HepG2 (cell line): ENCODE results near the gene SLC9A9.
"Not testable (repeated sequence)": the region's sequence is repeated elsewhere in the genome, so short reads cannot be mapped to it uniquely, and the experiment has no call there.

Experiments
- CBX1 ChIP-seq: IDR thresholded peaks from one replicate; pipeline ENCODE4 v1.6.1; 2016; ENCODE audit warnings: antibody characterized with exemption, low read depth
- FOXO4 ChIP-seq: sonication (generic); formaldehyde crosslinking; conservative IDR thresholded peaks from 2 replicates; pipeline ENCODE4 v1.8.1; 2023; ENCODE audit warnings: missing genetic modification reagents
- HNRNPL ChIP-seq: fragments of 200-400 bp; formaldehyde crosslinking; IDR thresholded peaks from 2 replicates; pipeline ENCODE4 v1.6.1; 2017; ENCODE audit warnings: mild to moderate bottlenecking, low read depth, low read length
- JUN ChIP-seq: sonication (generic); formaldehyde crosslinking; IDR thresholded peaks from 2 replicates; pipeline ENCODE4 v1.4.0; 2020; ENCODE audit warnings: mild to moderate bottlenecking, missing genetic modification reagents
- MBD4 ChIP-seq: IDR thresholded peaks from 2 replicates; pipeline ENCODE4 v1.6.1; 2012; ENCODE audit warnings: low read length, inconsistent platforms, borderline replicate concordance
- POLR2A ChIP-seq, 2 experiments: IDR thresholded peaks; 2 replicates each; pipeline ENCODE4 v1.6.1; 2011; ENCODE audit warnings: low read depth in 2 of 2, low read length in 2 of 2, mild to moderate bottlenecking in 1 of 2, moderate library complexity in 1 of 2; ENCODE audit not compliant: insufficient read depth in 1 of 2
- SRSF1 ChIP-seq: fragments of 200-400 bp; formaldehyde crosslinking; optimal IDR thresholded peaks from 2 replicates; pipeline ENCODE3; 2017; ENCODE audit warnings: mild to moderate bottlenecking, low read depth, low read length, moderate library complexity
- THAP7 ChIP-seq: sonication (generic); formaldehyde crosslinking; IDR thresholded peaks from 2 replicates; pipeline ENCODE4 v1.8.1; 2023; ENCODE audit warnings: mild to moderate bottlenecking, missing genetic modification reagents
- TP53 ChIP-seq: sonication (generic); formaldehyde crosslinking; conservative IDR thresholded peaks from 2 replicates; pipeline ENCODE4 v1.4.0; 2020; ENCODE audit warnings: missing genetic modification reagents
- ZBTB42 ChIP-seq: sonication (generic); formaldehyde crosslinking; IDR thresholded peaks from 2 replicates; pipeline ENCODE4 v1.5.0; 2020; ENCODE audit warnings: mild to moderate bottlenecking, missing genetic modification reagents
- ZNF235 ChIP-seq: sonication (generic); formaldehyde crosslinking; IDR thresholded peaks from 2 replicates; pipeline ENCODE4 v1.8.1; 2023; ENCODE audit warnings: mild to moderate bottlenecking, missing genetic modification reagents, borderline replicate concordance

- not testable (repeated sequence) for TF ChIP-seq MBD4; JUN (CRISPR knock-in tag); THAP7 (CRISPR knock-in tag); ZBTB42; POLR2A (IDR thresholded peaks at IDR 0.05; ENCODE audit: insufficient read depth in 1 of 2, low read depth in 2 of 2, low read length in 2 of 2); TP53; HNRNPL; SRSF1; CBX1; FOXO4 (CRISPR knock-in tag); ZNF235
Observed at GRCh38 chr3:143695333-143695732, 152.9 kb downstream of the SLC9A9 start.
